ENCODE data around the gene PGPEP1.
A peak's percentile ranks its signal among the peaks of the same experiment; 100 is the strongest.

Gene PGPEP1

DNA sequence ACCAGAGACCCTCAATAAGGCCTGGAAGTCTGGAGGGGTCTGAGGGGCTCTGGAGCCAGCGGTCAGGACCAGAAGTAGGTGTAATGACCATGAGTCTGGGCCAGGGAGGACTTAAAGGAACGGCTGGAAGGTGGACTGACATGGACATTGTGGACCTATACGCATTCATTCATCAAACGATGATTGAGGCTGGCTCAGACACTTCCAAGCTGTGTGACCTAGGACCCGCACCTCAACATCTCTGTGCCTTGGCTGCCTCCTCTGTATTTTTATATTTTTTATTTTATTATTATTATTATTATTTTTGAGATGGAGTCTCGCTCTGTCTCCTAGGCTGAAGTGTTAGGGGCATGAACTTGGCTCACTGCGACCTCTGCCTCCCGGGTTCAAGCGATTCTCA, 66.4 kb downstream of the PGPEP1 start:
- Histone ChIP-seq H3K4me1 (ENCODE audit: insufficient read depth, poor library complexity, severe bottlenecking) (no peaks in the 10 kb centered on the region), H3K27me3 (ENCODE audit: insufficient read depth, poor library complexity, severe bottlenecking) (no peaks in the 10 kb centered on the region), H3K9me3 (ENCODE audit: severe bottlenecking) (no peaks in the 10 kb centered on the region), H3K27ac (ENCODE audit: poor library complexity, severe bottlenecking) (no peak overlapping the region), H3K4me3 (ENCODE audit: severe bottlenecking) (no peak overlapping the region), H3K36me3 (ENCODE audit: low read depth) (no peaks in the 10 kb centered on the region)
- no peak for ATAC-seq (ENCODE audit: low read depth)
- TF ChIP-seq, protein P1, sequence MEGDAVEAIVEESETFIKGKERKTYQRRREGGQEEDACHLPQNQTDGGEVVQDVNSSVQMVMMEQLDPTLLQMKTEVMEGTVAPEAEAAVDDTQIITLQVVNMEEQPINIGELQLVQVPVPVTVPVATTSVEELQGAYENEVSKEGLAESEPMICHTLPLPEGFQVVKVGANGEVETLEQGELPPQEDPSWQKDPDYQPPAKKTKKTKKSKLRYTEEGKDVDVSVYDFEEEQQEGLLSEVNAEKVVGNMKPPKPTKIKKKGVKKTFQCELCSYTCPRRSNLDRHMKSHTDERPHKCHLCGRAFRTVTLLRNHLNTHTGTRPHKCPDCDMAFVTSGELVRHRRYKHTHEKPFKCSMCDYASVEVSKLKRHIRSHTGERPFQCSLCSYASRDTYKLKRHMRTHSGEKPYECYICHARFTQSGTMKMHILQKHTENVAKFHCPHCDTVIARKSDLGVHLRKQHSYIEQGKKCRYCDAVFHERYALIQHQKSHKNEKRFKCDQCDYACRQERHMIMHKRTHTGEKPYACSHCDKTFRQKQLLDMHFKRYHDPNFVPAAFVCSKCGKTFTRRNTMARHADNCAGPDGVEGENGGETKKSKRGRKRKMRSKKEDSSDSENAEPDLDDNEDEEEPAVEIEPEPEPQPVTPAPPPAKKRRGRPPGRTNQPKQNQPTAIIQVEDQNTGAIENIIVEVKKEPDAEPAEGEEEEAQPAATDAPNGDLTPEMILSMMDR (IDR thresholded peaks at IDR 0.05; ENCODE audit: poor library complexity, severe bottlenecking), result no peak
- no peak for DNase-seq (ENCODE audit: low spot score)

DNA sequence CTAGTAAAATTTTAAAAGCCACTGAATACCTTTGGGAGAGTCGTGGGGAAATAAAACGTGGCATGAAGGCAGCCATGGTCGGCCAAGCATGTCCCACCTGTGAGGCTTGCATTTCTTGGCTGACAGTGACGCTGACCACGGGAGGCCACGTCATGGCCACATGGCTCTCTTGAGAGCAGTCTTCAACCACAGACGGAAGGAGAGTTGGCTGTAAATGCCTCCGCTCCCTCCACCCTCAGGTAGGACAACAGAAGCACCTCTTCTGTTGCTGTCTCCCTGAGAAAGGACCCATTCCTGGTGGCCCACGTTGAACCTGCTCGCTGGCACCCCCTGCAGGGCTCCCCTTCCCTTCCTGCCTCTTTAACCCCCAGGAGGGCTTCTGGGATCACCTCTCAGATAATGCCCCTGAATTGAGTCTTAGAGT, 67.7 kb downstream of the PGPEP1 start:
- no peak overlapping the region for H3K27ac ChIP-seq (ENCODE audit: poor library complexity, severe bottlenecking)
- no peaks in the 10 kb centered on the region for H3K36me3 ChIP-seq (ENCODE audit: low read depth)
- TF ChIP-seq, protein P1 (IDR thresholded peaks at IDR 0.05; ENCODE audit: poor library complexity, severe bottlenecking), result peak; percentile 21
- DNase-seq (ENCODE audit: low spot score) (no peak), ATAC-seq (ENCODE audit: low read depth) (no peak)
- no peak overlapping the region for H3K4me3 ChIP-seq (ENCODE audit: severe bottlenecking)
- no peaks in the 10 kb centered on the region for H3K27me3 ChIP-seq (ENCODE audit: insufficient read depth, poor library complexity, severe bottlenecking)
- no peaks in the 10 kb centered on the region for H3K9me3 ChIP-seq (ENCODE audit: severe bottlenecking)
- no peaks in the 10 kb centered on the region for H3K4me1 ChIP-seq (ENCODE audit: insufficient read depth, poor library complexity, severe bottlenecking)

GRCh38 chr19:18412610-18413239, 72.3 kb downstream of the PGPEP1 start:
- DNase-seq (ENCODE audit: low spot score), result peak; percentile 54

DNA sequence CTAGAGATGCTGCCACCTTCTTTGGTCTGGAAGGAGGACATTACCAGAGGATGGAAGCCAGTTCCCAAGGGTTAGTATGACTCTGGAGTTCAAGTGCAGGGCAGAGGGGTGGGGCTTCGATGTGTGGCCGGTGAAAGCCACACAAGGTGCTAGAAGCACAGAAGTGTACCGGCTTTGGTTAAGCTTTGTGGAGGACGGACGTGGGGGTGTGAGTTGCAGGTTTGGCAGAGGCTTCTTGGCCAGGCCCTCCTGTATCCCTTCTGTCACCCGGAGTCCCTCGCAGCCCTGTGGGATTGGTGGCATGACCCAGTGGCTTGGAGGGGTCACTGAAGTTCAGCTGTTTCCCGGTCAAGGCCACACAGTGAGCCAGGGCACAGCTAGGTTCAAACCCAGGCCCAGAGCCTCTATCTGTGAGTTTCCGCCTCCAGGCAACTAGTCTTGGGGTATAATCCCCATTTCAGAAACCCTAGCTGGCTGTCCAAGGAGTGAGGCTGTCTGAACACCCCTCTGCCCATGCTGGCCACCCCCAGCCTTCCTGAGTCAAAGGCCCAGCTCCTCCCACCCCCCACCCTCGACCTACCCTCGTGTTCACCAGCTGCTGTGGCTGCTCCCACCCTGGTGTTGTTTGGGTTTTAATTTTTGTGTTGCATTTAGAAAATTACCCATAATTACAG, 74.2 kb downstream of the PGPEP1 start:
- Histone ChIP-seq H3K27ac (ENCODE audit: poor library complexity, severe bottlenecking) (no peak overlapping the region), H3K27me3 (ENCODE audit: insufficient read depth, poor library complexity, severe bottlenecking) (no peaks in the 10 kb centered on the region), H3K9me3 (ENCODE audit: severe bottlenecking) (no peaks in the 10 kb centered on the region), H3K36me3 (ENCODE audit: low read depth) (no peaks in the 10 kb centered on the region), H3K4me1 (ENCODE audit: insufficient read depth, poor library complexity, severe bottlenecking) (peaks cover 3% of the 10 kb centered on the region), H3K4me3 (ENCODE audit: severe bottlenecking) (no peak overlapping the region)
- DNase-seq (ENCODE audit: low spot score) (no peak), ATAC-seq (ENCODE audit: low read depth) (no peak)
- TF ChIP-seq, protein P1 (IDR thresholded peaks at IDR 0.05; ENCODE audit: poor library complexity, severe bottlenecking), result no peak

More at GRCh38 chr19:18412610-18413239, 72.3 kb downstream of the PGPEP1 start:
- no peaks in the 10 kb centered on the region for H3K9me3 ChIP-seq (ENCODE audit: severe bottlenecking)
- H3K27ac ChIP-seq (ENCODE audit: poor library complexity, severe bottlenecking), result no peak overlapping the region
- H3K36me3 ChIP-seq (ENCODE audit: low read depth), result no peaks in the 10 kb centered on the region
- TF ChIP-seq, protein P1 (IDR thresholded peaks at IDR 0.05; ENCODE audit: poor library complexity, severe bottlenecking), result no peak
- H3K4me3 ChIP-seq (ENCODE audit: severe bottlenecking), result no peak overlapping the region
- no peaks in the 10 kb centered on the region for H3K27me3 ChIP-seq (ENCODE audit: insufficient read depth, poor library complexity, severe bottlenecking)
- H3K4me1 ChIP-seq (ENCODE audit: insufficient read depth, poor library complexity, severe bottlenecking), result peaks cover 3% of the 10 kb centered on the region
- ATAC-seq (ENCODE audit: low read depth), result no peak
